ENCODE results near the gene EEF1AKMT4.

Gene EEF1AKMT4

GRCh38 chr3:184234224-184234623, 15.2 kb upstream of the EEF1AKMT4 start:
- H2AFZ ChIP-seq (ENCODE audit: low read depth, low read length), result no peak overlapping the region
- no peaks in the 10 kb centered on the region for H3K79me1 ChIP-seq (replicated peaks; ENCODE audit: low read length, poor library complexity, severe bottlenecking)
- no peaks in the 10 kb centered on the region for H3K36me3 ChIP-seq (ENCODE audit: control insufficient read depth in 1 of 2, insufficient read depth in 2 of 2, low read depth in 1 of 2, low read length in 2 of 2)
- no peak overlapping the region for H2AK5ac ChIP-seq (ENCODE audit: low read length, severe bottlenecking)
- no peak overlapping the region for H3K9ac ChIP-seq (ENCODE audit: low read length)
- H2BK12ac ChIP-seq (ENCODE audit: low read length in 2 of 2), result no peak overlapping the region
- peak overlapping the region in 1 of 2 experiments; percentile 30 for H3K14ac ChIP-seq (ENCODE audit: low read length in 2 of 2)
- no peak overlapping the region for H2BK120ac ChIP-seq (ENCODE audit: low read depth, low read length)
- H3K23ac ChIP-seq (ENCODE audit: low read length in 2 of 2), result no peak overlapping the region
- no peak overlapping the region for H4K8ac ChIP-seq (ENCODE audit: low read length)
- no peak overlapping the region for H3K18ac ChIP-seq (ENCODE audit: low read depth in 1 of 2, low read length in 2 of 2)
- no peak overlapping the region for H4K91ac ChIP-seq (ENCODE audit: low read length)
- no peaks in the 10 kb centered on the region for H3K9me3 ChIP-seq (ENCODE audit: control insufficient read depth, low read length)
- peaks cover 24% of the 10 kb centered on the region for H3K4me1 ChIP-seq (ENCODE audit: control insufficient read depth, insufficient read depth, low read depth, low read length)
- H3K27ac ChIP-seq (ENCODE audit: low read length, poor library complexity, severe bottlenecking), result no peak overlapping the region
- no peak overlapping the region for H3K4ac ChIP-seq (ENCODE audit: low read depth in 1 of 2, low read length in 2 of 2)
- H3K27me3 ChIP-seq (ENCODE audit: control insufficient read depth in 1 of 2, insufficient read depth in 1 of 2, low read length in 2 of 2), result peaks cover 38 to 76% of the 10 kb centered on the region in 2 experiments
- no peak overlapping the region for H3K4me2 ChIP-seq (ENCODE audit: low read length, poor library complexity, severe bottlenecking)
- no peak overlapping the region for H2BK5ac ChIP-seq (ENCODE audit: low read depth, low read length, poor library complexity, severe bottlenecking)
- H3K4me3 ChIP-seq (ENCODE audit: insufficient read depth in 1 of 2, low read depth in 1 of 2, low read length in 2 of 2), result no peak overlapping the region
- no peak overlapping the region for H2BK15ac ChIP-seq (ENCODE audit: low read depth, poor library complexity, severe bottlenecking)
- DNase-seq, result peak; percentile 68
- 52% methylated on average over 4 of the region's 4 CpGs for WGBS

- H2BK120ac ChIP-seq (ENCODE audit: low read depth, low read length), result no peak overlapping the region
- no peak overlapping the region for H3K9ac ChIP-seq (ENCODE audit: low read length)
- no peak overlapping the region for H3K4me2 ChIP-seq (ENCODE audit: low read length, poor library complexity, severe bottlenecking)
- H3K9me3 ChIP-seq (ENCODE audit: control insufficient read depth, low read length), result no peaks in the 10 kb centered on the region
- H3K36me3 ChIP-seq (ENCODE audit: control insufficient read depth in 1 of 2, insufficient read depth in 2 of 2, low read depth in 1 of 2, low read length in 2 of 2), result no peaks in the 10 kb centered on the region
- H4K8ac ChIP-seq (ENCODE audit: low read length), result no peak overlapping the region
- H3K4ac ChIP-seq (ENCODE audit: low read depth in 1 of 2, low read length in 2 of 2), result no peak overlapping the region
- DNase-seq, result no peak
- H3K4me3 ChIP-seq (ENCODE audit: insufficient read depth in 1 of 2, low read depth in 1 of 2, low read length in 2 of 2), result no peak overlapping the region
- no peak overlapping the region for H3K18ac ChIP-seq (ENCODE audit: low read depth in 1 of 2, low read length in 2 of 2)
- H3K23ac ChIP-seq (ENCODE audit: low read length in 2 of 2), result no peak overlapping the region
- no peak overlapping the region for H3K27ac ChIP-seq (ENCODE audit: low read length, poor library complexity, severe bottlenecking)
- H3K27me3 ChIP-seq (ENCODE audit: control insufficient read depth in 1 of 2, insufficient read depth in 1 of 2, low read length in 2 of 2), result peaks cover 35 to 70% of the 10 kb centered on the region in 2 experiments
- no peak overlapping the region for H2AK5ac ChIP-seq (ENCODE audit: low read length, severe bottlenecking)
- no peak overlapping the region for H4K91ac ChIP-seq (ENCODE audit: low read length)
- H3K14ac ChIP-seq (ENCODE audit: low read length in 2 of 2), result no peak overlapping the region
- no peaks in the 10 kb centered on the region for H3K79me1 ChIP-seq (replicated peaks; ENCODE audit: low read length, poor library complexity, severe bottlenecking)
- peak overlapping the region; percentile 53 for H2BK5ac ChIP-seq (ENCODE audit: low read depth, low read length, poor library complexity, severe bottlenecking)
- H2AFZ ChIP-seq (ENCODE audit: low read depth, low read length), result no peak overlapping the region
- 83% methylated on average over 19 of the region's 19 CpGs for WGBS
- peaks cover 18% of the 10 kb centered on the region for H3K4me1 ChIP-seq (ENCODE audit: control insufficient read depth, insufficient read depth, low read depth, low read length)
- no peak overlapping the region for H2BK15ac ChIP-seq (ENCODE audit: low read depth, poor library complexity, severe bottlenecking)
- H2BK12ac ChIP-seq (ENCODE audit: low read length in 2 of 2), result no peak overlapping the region
Measured at GRCh38 chr3:184234671-184235380, 14.6 kb upstream of the EEF1AKMT4 start.

- Histone ChIP-seq H2BK15ac (ENCODE audit: low read depth, poor library complexity, severe bottlenecking) (no peak overlapping the region), H3K4me1 (ENCODE audit: control insufficient read depth, insufficient read depth, low read depth, low read length) (peaks cover 11% of the 10 kb centered on the region), H3K23ac (ENCODE audit: low read length in 2 of 2) (no peak overlapping the region), H3K4me3 (ENCODE audit: insufficient read depth in 1 of 2, low read depth in 1 of 2, low read length in 2 of 2) (no peak overlapping the region), H3K4ac (ENCODE audit: low read depth in 1 of 2, low read length in 2 of 2) (no peak overlapping the region), H2BK12ac (ENCODE audit: low read length in 2 of 2) (no peak overlapping the region), H3K36me3 (ENCODE audit: control insufficient read depth in 1 of 2, insufficient read depth in 2 of 2, low read depth in 1 of 2, low read length in 2 of 2) (no peaks in the 10 kb centered on the region), H2BK5ac (ENCODE audit: low read depth, low read length, poor library complexity, severe bottlenecking) (no peak overlapping the region), H3K27ac (ENCODE audit: low read length, poor library complexity, severe bottlenecking) (no peak overlapping the region), H3K4me2 (ENCODE audit: low read length, poor library complexity, severe bottlenecking) (no peak overlapping the region), H2AFZ (ENCODE audit: low read depth, low read length) (no peak overlapping the region), H3K9ac (ENCODE audit: low read length) (no peak overlapping the region), H3K27me3 (ENCODE audit: control insufficient read depth in 1 of 2, insufficient read depth in 1 of 2, low read length in 2 of 2) (peaks cover 33 to 68% of the 10 kb centered on the region in 2 experiments), H3K14ac (ENCODE audit: low read length in 2 of 2) (no peak overlapping the region), H2AK5ac (ENCODE audit: low read length, severe bottlenecking) (no peak overlapping the region), H4K91ac (ENCODE audit: low read length) (no peak overlapping the region), H4K8ac (ENCODE audit: low read length) (no peak overlapping the region), H2BK120ac (ENCODE audit: low read depth, low read length) (no peak overlapping the region), H3K79me1 (replicated peaks; ENCODE audit: low read length, poor library complexity, severe bottlenecking) (no peaks in the 10 kb centered on the region), H3K18ac (ENCODE audit: low read depth in 1 of 2, low read length in 2 of 2) (no peak overlapping the region), H3K9me3 (ENCODE audit: control insufficient read depth, low read length) (no peaks in the 10 kb centered on the region)
- WGBS, result 86% methylated on average over 4 of the region's 4 CpGs
- no peak for DNase-seq
Measured at GRCh38 chr3:184235381-184236032, 14.0 kb upstream of the EEF1AKMT4 start.

GRCh38 chr3:184236033-184236410, 13.4 kb upstream of the EEF1AKMT4 start:
- Histone ChIP-seq H3K18ac (ENCODE audit: low read depth in 1 of 2, low read length in 2 of 2) (no peak overlapping the region), H4K8ac (ENCODE audit: low read length) (no peak overlapping the region), H3K4me1 (ENCODE audit: control insufficient read depth, insufficient read depth, low read depth, low read length) (peaks cover 7% of the 10 kb centered on the region), H2AK5ac (ENCODE audit: low read length, severe bottlenecking) (no peak overlapping the region), H3K27ac (ENCODE audit: low read length, poor library complexity, severe bottlenecking) (no peak overlapping the region), H2BK15ac (ENCODE audit: low read depth, poor library complexity, severe bottlenecking) (no peak overlapping the region), H3K9me3 (ENCODE audit: control insufficient read depth, low read length) (no peaks in the 10 kb centered on the region), H2BK5ac (ENCODE audit: low read depth, low read length, poor library complexity, severe bottlenecking) (no peak overlapping the region), H3K79me1 (replicated peaks; ENCODE audit: low read length, poor library complexity, severe bottlenecking) (no peaks in the 10 kb centered on the region), H3K36me3 (ENCODE audit: control insufficient read depth in 1 of 2, insufficient read depth in 2 of 2, low read depth in 1 of 2, low read length in 2 of 2) (peaks cover 0 to 3% of the 10 kb centered on the region in 2 experiments), H3K27me3 (ENCODE audit: control insufficient read depth in 1 of 2, insufficient read depth in 1 of 2, low read length in 2 of 2) (peaks cover 30 to 64% of the 10 kb centered on the region in 2 experiments), H4K91ac (ENCODE audit: low read length) (no peak overlapping the region), H3K4ac (ENCODE audit: low read depth in 1 of 2, low read length in 2 of 2) (no peak overlapping the region), H3K9ac (ENCODE audit: low read length) (no peak overlapping the region), H3K4me2 (ENCODE audit: low read length, poor library complexity, severe bottlenecking) (no peak overlapping the region), H3K23ac (ENCODE audit: low read length in 2 of 2) (no peak overlapping the region), H3K4me3 (ENCODE audit: insufficient read depth in 1 of 2, low read depth in 1 of 2, low read length in 2 of 2) (no peak overlapping the region), H2BK120ac (ENCODE audit: low read depth, low read length) (no peak overlapping the region), H3K14ac (ENCODE audit: low read length in 2 of 2) (no peak overlapping the region), H2AFZ (ENCODE audit: low read depth, low read length) (no peak overlapping the region), H2BK12ac (ENCODE audit: low read length in 2 of 2) (no peak overlapping the region)
- DNase-seq, result no peak
- 66% methylated on average over 14 of the region's 14 CpGs for WGBS
